GM19324 (cell line): ENCODE measurements around the gene SOS2.
"Not testable (repeated sequence)": the region's sequence is repeated elsewhere in the genome, so short reads cannot be mapped to it uniquely, and the experiment has no call there.

Experiments
- ATAC-seq: cut with Tn5 transposase; IDR thresholded peaks from one replicate; pipeline ENCODE4 v1.9.1; 2021; ENCODE audit warnings: mild to moderate bottlenecking, moderate library complexity; ENCODE audit not compliant: unreplicated experiment, low FRiP score

Gene SOS2

GRCh38 chr14:50088117-50088515 is 143.3 kb downstream of the SOS2 start:
- no peak for ATAC-seq

GRCh38 chr14:50087341-50088116 is 143.8 kb downstream of the SOS2 start:
- ATAC-seq, result no peak

DNA sequence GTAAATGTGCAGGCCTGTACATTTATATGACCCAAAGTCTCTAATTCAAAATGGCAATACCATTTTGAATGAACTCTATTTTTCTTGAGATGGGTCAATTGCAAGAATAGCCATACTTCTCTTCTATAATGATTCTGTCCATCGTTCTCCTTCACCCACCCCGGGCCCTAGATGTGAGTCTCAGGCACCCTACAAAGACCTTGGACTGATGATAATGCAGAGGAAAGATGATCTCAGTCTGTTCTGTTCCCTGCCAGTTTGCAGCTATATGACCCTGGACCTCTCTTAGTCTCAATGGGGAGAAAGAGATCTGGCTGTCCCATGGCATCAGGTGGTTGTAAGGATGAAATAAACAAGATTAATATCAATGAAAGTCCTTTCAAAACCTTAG is 145.1 kb downstream of the SOS2 start:
- ATAC-seq, result no peak

GRCh38 chr14:50085570-50086320 is 145.6 kb downstream of the SOS2 start:
- ATAC-seq, result peak; percentile 66

- no peak for ATAC-seq
Measured at GRCh38 chr14:50084666-50085065, 146.7 kb downstream of the SOS2 start.

DNA sequence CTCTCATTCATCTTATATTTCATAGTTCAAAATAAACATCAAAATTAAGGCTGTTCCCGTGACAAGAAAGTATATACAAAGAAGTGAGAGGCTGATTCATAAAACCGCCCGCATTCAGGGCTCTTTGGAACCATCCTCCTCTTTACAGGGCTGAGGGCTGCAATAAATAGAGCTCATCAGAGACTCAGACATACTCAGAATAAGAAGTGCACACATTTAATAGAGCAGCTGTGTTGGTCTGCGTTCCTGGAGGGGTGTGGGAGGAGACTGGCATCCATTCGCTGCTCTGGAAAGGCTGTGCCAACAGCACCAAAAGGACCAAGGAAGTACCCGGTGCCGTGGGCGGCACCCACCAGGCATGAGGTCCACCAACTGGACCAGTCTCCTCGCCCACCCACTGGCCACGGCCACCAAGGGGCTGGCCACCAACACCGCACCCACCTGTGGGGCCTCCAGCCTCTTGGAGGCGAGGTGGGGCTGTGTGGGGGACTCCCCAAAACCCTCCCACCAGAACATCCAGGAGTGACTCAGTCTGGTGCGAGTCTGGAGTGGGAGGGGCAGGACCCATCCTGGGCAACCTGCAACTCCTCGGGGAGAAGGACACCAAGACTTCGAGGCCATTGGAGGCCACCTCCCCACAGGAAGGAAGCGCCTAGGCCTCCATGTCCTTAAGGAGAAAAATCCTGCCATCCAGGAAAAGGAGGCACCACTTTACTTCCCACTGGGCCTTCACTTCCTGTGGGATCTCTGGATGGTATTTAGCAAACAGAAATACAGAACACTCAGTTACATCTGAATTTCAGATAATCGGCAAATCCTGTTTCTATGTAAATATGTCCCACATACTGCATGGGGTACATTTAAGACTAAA is 147.7 kb downstream of the SOS2 start:
- peak; percentile 5 for ATAC-seq

GRCh38 chr14:50082784-50083466 is 148.5 kb downstream of the SOS2 start:
- peak; percentile 66 for ATAC-seq

GRCh38 chr14:50082308-50082742 is 149.1 kb downstream of the SOS2 start:
- no peak for ATAC-seq

DNA sequence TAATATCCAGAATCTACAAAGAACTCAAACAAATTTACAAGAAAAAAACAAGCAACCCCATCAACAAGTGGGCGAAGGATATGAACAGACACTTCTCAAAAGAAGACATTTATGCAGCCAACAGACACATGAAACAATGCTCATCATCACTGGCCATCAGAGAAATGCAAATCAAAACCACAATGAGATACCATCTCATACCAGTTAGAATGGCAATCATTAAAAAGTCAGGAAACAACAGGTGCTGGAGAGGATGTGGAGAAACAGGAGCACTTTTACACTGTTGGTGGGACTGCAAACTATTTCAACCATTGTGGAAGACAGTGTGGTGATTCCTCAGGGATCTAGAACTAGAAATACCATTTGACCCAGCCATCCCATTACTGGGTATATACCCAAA is 152.3 kb downstream of the SOS2 start:
- not testable (repeated sequence) for ATAC-seq

DNA sequence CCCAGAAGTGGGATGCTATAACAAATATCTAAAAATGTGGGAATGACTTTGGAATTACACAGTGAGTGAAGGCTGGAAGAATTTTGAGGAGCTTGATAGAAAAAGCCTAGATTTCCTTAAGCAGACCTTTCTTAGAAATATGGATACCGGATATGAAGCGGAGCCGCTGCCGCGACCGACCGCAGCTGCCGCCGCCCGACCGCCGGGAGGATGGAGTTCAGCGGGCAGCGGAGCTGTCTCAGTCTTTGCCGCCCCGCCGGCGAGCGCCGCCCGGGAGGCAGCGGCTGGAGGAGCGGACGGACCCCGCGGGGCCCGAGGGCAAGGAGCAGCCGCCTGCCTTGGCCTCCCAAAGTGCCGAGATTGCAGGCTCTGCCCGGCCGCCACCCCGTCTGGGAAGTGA is 157.7 kb downstream of the SOS2 start:
- ATAC-seq, result not testable (repeated sequence)

- no peak for ATAC-seq
Measured at GRCh38 chr14:50072395-50072794, 159.0 kb downstream of the SOS2 start.

DNA sequence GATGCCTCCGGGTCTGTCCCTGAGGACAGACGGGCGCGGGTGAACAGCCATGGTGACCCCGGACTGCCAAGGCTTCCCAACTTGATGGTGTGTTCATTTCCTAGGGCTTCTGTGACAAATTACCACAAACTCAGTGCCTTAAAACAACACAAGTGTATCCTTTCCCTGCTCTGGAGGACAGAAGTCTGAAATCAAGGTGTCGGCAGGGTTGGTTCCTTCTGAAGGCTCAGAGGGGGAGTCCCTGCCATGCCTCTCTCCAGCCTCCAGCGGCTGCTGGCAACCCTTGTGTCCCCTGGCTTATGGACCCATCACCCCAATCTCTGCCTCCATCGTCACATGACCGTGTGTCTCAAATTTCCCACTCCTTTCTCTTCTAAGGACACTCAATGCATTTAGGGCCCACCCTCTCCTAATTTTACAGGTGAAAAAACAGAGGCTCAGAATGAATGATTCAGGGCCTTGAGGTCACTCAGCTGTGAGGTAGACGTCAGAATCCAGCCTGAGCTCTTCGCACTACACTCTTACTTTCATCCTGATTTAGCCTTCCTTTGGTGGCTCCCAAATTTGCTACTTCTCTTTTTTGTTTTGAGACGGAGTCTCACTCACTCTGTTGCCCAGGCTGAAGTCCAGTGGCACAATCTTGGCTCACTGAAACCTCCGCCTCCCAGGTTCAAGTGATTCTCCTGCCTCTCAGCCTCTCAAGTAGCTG is 160.4 kb downstream of the SOS2 start:
- ATAC-seq, result no peak

DNA sequence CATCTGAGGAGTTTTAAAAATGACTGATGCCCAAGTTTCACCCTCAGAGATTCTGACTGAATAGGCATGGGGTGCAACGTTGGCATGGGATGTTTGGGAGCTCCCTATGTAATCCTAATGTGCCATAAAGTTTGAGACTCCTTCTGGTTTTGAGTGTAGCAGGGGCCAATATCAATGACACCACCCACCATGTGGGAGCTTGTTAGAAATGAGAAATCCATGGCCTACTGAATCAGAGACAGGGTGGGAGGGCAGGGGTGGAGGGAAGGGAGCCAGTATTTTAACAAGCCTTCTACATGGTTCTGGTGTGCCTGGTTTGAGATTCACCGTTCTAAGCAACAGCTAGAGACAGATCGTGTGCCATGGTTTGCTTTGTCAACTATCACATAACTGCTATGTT is 161.1 kb downstream of the SOS2 start:
- ATAC-seq, result no peak

GRCh38 chr14:50069325-50069724 is 162.1 kb downstream of the SOS2 start:
- ATAC-seq, result no peak

DNA sequence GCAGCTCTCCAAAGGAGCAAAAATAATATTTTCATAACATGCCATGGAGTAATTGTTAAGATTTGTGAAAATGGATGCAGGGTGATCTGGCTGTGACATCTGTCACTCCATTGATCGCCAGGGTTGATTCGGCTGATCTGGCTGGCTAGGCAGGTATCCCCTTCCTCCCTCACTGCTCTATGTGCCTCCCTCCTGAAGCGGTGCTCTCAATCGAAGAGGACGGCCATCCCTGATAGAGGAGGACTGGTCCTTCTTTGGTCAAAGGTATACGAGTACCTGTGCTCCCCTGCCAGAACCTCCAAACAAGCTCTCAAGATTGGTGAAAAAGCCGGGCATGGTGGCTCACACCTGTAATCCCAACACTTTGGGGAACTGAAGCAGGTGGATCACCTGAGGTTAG is 162.9 kb downstream of the SOS2 start:
- no peak for ATAC-seq

- no peak for ATAC-seq
Measured at GRCh38 chr14:50067723-50068495, 163.5 kb downstream of the SOS2 start.
